NCI-H748 (cell line): ENCODE data around the gene PTPN18.
"Not testable (repeated sequence)": the region's sequence is repeated elsewhere in the genome, so short reads cannot be mapped to it uniquely, and the experiment has no call there.

ENCODE experiments used
- DNase-seq: peaks from one replicate; lab custom pipeline; 2025; ENCODE audit not compliant: unreplicated experiment; lab: John Stamatoyannopoulos, UW

PTPN18 gene, protein sequence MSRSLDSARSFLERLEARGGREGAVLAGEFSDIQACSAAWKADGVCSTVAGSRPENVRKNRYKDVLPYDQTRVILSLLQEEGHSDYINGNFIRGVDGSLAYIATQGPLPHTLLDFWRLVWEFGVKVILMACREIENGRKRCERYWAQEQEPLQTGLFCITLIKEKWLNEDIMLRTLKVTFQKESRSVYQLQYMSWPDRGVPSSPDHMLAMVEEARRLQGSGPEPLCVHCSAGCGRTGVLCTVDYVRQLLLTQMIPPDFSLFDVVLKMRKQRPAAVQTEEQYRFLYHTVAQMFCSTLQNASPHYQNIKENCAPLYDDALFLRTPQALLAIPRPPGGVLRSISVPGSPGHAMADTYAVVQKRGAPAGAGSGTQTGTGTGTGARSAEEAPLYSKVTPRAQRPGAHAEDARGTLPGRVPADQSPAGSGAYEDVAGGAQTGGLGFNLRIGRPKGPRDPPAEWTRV

DNA sequence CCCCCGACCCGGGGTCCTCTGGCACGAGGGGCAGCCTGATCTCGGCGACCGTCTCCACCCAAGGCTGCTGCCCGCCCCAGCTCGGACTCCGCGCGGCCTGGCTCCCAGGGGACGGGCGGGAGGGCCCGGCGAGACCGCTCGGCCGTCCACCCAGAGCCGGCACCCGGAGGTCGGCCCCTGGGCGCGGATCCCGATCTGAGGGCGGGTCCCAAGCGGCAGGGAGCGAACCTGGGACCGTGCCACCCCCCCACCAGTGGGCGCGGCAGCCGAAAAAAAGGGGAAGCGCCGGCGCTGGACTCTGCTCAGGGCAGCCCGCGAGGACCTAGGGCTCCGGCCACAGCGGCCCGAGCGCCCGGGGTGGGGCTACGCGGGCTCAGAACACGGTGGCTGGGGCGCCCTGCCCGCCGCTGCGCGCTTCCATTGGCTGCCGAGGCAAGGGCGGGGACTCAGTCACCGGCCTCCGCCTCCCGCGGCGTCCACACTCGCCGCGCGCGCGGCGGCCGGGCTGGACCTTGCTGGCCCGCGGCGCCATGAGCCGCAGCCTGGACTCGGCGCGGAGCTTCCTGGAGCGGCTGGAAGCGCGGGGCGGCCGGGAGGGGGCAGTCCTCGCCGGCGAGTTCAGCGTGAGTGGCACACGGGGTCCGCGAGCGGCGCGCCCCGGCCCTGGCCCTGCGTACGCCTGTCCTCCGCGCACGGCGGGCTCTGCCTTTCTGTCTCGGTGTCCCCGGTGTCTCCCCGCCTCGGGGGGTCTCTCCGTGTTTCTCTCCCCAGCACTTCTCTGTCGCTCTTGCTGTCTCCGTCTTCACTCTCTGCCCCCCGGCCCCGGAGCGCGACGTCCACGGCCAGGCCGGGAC is at the start of gene PTPN18:
PTPN18 (plus strand) TSS at position 479 of the 854 bp plus-strand sequence; CDS start at position 531, 52 bp downstream.
- peak; percentile 89 for DNase-seq

DNA sequence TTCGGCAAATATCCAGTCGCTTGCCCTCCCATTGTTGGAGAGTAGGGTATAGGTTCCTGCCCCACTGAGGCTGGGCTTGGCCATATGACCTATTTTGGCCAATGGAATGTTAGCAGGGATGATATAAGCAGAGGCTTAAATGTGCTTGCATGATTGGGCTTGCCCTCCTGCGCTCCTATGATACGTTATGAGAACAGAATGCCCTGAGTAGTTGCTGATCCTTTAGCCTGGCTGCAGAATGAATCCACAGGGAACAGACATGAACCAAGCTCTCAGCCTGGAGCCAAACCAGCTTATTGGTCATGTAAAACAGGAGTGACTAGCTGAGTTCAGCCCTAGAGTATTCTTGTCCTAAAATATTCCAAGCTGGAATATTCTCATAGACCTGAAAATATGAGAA is 48.0 kb upstream of the PTPN18 start:
- DNase-seq = no peak

DNA sequence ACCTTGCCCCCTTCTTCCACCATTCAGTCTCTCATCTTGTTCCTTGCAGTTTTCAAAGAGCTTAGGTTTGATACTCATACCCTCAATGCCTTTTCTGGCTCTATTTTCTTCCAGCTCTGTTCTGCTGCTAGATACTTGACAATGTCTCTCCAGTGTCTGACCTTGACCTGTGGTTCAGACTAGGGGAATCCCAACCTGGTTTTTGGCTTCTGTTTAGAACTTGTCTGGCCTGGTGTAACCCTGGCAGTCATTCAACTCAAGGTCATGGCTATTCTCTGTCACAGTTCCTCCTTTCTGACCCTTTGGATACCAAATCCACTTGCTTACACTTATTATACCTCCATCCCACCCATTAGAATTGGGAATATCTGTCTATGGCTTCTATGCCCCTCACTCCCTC is 45.0 kb upstream of the PTPN18 start:
- no peak for DNase-seq

DNA sequence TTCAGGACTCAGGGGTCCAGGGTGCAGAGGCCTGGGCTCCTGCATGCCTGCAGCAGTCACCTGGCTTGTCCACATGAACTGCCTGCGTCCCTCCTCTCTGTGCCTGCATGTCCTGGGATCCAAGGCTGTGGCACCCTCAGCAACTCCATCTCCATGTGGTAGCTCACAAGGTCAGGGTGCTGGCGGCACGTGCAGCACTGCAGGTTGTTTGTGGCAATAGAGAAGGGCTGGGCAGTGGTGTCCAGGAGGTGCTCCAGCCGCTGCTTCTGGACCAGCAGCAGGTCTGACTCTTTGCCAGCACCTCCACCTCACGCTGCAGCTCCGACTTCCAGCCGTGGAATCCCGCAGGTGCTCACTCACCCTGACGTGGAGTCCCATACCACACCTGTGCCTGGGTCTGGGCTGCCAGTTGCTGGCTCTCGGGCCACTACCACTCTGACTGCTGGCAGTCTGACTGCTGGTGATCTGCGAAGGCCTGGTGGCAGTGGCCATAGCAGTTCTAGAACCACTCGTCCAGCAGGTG is 42.0 kb upstream of the PTPN18 start:
- DNase-seq = no peak

DNA sequence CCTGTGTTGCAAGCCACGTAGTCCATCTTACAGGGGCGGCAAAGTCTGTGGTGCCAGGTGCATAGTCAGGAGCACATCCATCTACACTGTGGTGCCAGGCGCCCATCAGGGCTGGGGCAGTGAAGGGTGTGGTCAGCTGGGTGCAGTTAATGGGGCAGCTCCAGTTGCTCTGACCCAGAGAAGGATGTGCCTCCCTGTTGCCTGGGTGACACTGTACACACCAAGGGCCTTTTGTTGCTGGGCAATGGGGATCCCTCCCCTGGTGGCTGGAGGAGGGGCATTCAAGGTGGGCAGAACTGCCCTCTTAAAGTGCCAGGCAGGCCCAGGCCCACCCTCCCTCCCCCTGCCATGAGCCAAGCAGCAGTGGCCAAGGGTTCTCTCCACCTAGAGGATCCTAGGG is 41.5 kb upstream of the PTPN18 start:
- DNase-seq = peak; percentile 61

DNA sequence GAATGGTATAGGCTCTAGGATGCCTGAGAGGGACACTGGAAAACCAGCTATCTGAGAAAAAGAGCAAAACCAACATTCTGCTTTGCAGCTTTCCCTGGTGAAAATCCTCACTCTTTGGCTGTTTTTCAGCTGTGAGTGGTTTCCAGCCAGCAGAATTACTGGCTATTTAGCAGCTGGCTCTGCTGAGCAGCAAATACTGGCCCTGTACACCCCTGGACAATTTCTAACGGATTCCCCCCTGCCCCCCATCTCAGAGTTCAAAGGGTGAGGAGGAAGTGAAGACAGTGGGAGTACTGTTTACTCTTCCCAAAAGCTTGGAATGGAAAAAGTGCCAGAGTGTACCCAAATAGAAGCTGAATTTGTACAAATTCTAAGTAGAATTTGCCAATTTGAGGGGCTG is 39.3 kb upstream of the PTPN18 start:
- DNase-seq = no peak

DNA sequence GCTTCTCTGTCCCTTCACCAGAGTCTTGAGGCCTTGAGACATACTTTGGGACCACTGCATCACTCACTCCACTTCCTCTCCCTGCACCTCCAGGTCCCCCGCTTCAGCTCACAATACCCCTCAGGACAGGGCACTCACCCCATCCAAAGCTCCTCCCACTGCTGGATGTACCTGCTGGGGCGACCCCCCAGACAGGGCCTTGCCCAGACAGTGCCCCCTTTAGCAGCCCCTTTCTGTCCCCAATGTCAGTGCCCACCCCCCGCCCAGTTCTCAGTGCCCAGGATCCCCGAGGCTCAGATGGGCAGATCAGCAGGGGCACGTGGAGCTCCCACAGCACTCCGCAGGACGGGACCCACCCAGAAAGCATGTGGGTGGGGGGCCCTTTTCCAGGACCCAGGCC is 37.0 kb upstream of the PTPN18 start:
- DNase-seq = no peak

DNA sequence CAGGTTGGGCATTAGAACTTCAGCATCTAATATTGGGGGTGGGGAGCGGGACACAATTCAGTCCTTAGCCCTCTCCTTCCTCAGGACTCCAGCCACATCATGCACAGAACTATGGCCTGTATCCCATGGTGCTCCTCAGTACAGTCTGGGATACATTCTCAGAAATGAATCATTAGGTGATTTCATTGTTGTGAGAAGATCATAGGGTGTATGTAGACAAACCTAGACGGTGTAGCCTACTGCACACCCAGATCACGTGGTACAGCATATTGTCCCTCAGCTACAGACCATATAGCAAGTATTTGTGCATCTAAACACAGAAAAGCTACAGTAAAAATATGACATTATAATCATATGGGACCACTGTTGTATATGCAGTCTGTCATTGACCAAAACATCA is 36.3 kb upstream of the PTPN18 start:
- DNase-seq = no peak

DNA sequence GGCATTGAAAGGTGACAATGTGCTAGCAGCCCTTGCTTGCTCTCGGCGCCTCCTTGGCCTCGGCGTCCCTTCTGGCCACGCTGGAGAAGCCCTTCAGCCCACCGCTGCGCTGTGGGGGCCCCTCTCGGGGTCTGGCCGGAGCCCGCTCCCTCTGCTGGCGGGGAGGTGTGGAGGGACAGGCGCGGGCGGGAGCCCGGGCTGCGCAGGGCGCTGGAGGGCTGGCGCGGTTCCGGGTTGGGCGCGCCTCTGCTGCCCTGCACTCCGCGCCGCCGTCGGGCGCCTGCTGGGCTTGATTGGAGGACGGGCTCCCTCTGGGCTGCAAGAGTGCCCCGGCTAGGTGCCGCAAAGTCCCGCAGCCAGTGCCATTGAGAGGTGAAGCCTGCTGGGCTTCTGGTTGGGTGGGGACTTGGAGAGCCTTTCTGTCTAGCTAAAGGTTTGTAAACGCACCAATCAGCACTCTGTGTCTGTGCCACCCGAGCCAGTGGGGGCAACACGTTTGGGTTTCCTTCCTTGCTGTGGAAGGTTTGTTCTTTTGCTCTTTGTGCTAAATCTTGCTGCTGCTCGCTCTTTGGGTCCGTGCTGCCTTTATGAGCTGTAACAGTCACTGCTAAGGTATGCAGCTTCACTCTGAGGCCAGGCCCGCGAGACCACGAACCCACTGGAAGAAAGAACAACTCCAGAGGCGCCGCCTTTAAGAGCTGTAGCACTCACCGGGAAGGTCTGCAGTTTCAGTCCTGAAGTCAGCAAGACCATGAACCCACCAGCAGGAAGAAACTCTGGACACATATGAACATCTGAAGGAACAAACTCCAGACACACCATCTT is 27.9 kb upstream of the PTPN18 start:
- DNase-seq = no peak

DNA sequence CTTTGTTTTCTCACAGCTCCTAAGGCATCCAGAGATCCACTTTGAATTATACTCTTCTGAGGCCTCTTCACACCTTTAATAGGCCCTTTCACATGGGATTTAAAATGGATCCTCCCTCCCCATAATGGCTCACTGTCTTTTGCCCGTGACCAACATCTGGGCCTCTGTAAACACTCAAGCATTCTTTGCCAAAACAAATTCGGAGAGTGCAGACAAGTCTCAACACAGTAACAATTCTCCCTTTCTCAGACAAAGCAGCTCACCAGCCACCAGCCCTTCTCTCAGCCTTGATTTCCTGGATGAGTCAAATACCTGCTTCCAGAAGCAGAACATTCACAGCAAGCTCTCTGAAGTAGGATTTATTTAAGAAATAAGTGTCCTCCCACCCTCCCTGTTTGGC is 27.1 kb upstream of the PTPN18 start:
- DNase-seq = peak; percentile 20

DNA sequence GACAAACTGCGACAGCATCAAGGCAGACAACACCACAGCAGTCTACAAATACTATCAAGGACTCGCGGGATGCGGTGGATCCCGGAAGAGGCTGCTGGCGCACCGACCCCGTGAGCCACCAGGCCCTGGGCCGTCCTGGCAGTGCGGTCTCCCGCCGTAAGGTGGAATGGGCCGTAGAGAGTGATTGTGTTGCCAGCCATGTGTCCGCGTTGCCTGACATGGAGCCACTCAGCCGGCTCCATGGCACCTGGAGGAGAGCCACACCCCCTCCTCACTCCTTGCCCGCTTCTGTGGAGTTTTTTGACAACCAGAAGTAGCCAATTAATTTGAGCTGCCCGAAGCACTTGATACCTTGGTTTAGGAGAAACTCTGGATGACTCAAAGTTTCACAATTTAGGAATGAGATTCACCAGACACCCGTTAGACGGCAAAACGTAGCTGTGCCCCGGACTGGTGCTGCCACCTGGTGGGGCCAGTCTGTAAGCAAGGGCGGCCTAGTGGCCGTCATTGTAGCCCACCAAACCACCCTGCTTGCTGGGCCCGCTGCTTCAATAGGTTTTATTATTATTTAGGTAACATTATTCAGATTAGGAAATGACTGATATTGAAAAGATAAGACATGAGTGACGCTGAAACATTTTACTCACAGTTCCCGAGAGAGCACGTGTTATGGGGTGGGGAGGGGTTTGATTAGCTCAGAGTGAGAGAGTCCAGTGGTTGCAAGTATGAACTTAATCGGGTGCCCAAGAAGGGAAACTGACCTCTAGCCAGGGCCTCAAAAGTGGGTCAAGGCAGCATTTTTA is 23.4 kb upstream of the PTPN18 start:
- DNase-seq = peak; percentile 63

DNA sequence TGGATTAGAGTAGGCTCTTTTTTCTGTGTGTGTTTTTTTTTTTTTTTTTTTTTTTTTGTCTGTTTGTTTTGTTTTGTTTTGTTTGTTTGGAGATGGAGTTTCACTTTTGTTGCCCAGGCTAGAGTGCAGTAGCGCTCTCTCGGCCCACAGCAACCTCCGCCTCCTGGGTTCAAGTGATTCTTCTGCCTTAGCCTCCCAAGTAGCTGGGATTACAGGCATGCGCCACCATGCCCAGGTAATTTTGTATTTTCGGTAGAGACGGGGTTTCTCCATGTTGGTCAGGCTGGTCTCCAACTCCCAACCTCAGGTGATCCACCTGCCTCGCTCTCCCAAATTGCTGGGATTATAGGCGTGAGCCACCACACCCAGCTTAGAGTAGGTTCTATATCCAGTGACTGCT is 22.6 kb upstream of the PTPN18 start:
- not testable (repeated sequence) for DNase-seq

DNA sequence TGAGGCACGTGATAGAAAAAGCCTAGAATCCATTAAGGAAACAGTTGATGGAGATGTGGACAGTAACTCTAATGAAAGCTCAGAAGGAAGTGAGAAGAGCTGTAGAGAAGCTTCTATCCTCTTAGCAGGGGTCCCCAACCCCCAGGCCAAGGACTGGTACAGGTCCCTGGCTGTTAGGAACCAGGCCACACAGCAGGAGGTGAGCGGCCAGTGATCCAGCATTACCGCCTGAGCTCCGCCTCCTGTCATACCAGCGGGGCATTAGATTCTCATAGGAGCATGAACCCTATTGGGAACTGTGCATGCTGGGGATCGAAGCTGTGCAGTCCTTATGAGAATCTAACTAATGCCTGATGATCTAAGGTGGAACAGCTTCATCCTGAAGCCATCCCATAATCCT is 21.8 kb upstream of the PTPN18 start:
- no peak for DNase-seq

DNA sequence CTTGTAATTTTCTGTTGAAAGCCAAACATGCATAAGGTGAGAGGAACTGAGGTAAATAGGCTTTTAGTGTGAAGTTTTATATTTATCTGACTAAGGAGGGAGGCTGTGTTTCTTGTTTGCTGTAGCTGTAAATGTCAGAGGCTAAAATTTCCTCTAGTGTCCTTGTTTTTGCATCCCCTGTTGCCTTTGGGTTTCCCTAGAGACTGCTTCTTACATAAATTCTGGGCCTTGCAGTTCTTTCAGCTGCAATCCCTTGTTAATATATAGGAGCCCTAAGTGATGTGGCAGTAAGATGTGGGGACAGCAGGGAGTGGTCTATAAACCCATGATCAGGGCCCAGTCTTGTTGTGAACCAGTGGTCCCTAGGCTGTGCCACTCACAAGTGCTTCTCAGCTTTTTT is 20.6 kb upstream of the PTPN18 start:
- no peak for DNase-seq

DNA sequence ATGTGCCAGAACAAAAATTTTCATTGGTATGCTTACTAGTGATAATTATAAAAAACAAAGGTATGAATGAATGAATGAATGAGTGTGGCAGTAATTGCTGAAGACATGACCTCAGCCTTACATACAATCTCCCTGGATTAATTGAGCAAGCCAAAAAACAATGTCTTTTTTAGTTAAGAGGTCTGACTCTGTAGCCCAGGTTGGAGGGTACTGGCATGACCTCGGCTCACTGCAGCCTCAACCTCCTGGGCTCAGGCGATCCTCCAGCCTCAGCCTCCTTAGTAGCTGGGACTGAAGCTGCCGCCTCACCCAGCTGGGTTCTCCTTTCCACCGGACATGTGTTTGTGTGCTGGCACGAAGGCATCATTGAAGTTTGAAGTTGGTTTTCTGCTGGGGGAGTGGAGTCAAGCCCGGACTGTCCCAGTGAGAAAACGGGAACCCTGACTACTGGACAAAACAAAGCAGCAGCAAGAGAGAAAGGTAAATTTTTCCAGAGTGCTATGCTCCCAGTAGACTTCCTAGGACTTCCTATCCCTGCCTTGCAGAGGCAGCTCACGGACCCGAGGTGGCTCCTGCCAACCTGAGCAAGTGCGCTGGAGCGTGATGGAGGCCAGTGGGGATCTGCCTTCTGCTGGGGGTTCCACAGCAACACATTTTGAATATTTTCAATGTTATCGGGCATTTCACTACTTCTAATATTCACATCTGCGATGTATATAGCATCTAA is 19.5 kb upstream of the PTPN18 start:
- peak; percentile 31 for DNase-seq

DNA sequence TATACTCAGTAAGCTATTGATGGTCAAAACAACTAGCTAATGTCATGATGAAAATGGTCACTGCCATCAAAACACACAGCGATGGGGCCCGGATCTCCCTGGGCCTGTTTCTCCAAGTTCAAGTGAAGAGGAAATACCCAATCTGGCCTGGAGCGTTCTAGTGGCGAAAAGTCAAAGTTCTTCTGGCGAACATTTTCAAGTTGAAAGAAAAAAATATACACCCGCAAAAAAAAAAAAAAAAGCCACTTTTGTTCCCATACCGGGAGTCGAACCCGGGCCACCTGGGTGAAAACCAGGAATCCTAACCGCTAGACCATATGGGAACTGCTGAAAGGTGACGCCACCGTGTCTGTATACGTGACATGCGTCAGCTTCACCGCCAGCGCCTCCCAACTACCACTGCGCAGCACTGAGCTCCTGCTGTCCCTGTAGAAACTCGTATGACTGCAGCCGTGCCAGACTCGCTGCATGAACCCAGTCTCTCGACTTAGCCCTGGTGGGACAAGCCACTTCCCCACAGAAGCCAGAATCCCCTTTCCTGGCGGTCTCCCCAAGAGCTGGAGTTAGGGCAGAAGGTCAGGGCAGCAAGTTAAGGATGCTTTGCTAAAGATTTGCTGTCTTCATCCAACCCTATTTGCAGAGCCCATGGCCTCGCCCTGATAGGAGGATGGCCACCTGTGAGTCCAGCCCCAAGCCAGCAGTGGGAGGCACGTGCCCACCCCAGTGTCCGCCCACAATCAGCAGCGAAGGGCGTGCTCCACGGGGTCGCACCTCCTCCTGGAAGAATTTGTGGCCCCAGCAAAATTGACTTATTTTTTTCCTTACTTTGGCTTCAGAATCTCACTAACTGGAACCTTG is 18.8 kb upstream of the PTPN18 start:
- DNase-seq = peak; percentile 83

DNA sequence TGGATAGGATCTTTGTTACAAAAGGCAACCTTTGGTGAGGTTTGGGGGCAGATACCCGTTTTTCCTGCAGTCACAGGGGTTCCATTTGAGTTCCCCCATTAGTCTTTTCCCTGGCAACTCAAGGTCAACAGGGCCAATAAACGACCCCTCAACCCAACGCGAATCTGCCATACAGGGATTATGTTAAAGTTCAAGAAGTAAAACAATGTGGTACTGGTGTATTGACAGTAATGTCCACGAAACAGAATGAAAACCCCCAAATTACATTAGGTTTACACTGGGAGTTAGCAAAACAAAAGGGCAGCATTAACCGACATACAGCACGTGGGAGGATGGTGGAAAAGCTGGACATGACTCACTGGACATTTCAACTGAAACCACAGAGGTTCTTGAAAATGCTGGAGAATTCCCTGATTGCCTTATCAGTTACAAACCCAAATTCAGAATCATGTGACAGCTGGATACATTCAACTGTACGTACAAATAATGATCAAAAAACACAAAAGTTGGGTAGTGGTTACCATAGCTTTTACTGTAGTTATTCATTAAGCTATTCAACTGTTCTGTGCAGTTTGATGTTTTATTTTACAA is 18.0 kb upstream of the PTPN18 start:
- no peak for DNase-seq

DNA sequence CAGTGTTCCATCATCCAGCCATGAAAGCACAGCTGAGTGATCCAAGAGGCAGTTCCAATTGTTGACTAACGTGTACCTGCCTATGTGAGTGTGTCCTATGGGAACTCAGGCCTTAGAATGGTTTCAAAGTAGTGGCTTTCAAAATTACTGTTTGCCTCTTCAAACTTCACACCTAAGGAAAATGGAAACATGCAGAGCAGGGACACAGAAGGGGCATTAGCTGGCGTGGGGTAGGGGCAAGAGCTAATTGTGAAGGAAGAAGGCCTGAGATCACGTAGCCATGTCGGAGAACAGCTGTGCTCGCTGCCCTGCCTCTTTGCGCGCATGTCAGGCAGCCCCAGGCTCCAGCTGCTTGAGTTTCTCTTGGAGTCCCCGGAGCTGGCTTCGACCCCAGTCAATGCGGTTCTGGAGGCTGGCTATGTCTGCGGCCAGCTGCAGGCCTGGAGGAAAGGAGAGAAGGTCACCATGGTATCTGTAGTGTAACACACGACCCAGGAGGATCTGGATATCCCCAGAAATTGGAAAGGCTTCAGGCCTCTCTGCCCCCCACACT is 17.0 kb upstream of the PTPN18 start:
- no peak for DNase-seq
